Kidney glomerular epithelial cell (primary cell): ENCODE results near the gene MSH3.

ENCODE experiments used
- DNase-seq: peaks from one replicate; lab custom pipeline; 2025; lab: John Stamatoyannopoulos, UW

Gene MSH3

GRCh38 chr5:80654391-80655230 is at the start of gene MSH3, which contains the start of gene DHFR:
MSH3 (plus strand) TSS chr5:80654652; CDS start chr5:80654728, 76 bp downstream.
DHFR (minus strand) TSS chr5:80654983; CDS start chr5:80654489, 494 bp downstream.
- peak; percentile 92 for DNase-seq

DNA sequence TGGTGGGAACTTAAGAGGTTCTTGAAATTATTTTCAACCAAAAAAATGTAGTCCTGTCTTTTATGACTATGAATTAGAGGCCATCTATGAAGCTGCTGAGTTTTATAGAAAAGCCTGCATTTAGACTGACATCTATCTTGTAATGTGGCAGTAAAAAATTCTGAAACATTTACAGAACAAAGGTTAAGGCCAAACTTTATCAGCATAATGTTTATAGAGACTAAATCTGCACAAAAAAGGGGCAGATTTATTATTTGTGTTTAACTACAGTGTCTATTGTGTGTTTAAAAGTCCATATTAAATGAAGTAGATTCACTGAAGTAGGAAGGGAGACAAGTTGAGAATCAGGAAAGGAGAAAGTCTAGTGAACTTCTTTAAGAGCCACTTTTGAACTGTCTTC is 47.1 kb upstream of the MSH3 start:
- DNase-seq, result no peak

DNA sequence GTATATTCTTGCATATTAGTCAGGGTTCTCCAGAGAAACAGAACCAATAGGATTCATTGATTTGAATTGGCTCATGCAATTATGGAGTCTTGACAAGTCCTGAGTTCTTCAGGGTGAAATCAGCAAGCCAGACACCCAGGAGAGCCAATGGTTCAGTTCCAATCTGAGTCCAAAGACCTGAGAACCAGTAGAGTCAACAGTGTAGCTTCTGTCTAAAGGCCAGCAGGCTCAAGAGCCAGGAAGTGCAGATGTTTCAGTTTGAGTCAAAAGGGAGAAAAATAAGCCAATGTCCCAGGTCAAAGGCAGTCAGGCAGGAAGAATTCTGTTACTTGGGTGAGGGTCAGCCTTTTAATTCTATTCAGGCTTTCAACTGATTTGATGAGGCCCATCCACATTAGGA is 46.6 kb upstream of the MSH3 start:
- DNase-seq, result no peak

- no peak for DNase-seq
These were observed 45.7 kb upstream of the MSH3 start for GRCh38 chr5:80608731-80609130.

- DNase-seq, result no peak
These were observed 44.8 kb upstream of the MSH3 start for GRCh38 chr5:80609692-80610091.

- no peak for DNase-seq
These were observed 39.1 kb upstream of the MSH3 start for GRCh38 chr5:80615266-80615914.

- DNase-seq, result no peak
These were observed 36.0 kb upstream of the MSH3 start for GRCh38 chr5:80618438-80618837.

GRCh38 chr5:80619086-80619485 is 35.4 kb upstream of the MSH3 start:
- DNase-seq, result no peak

- no peak for DNase-seq
These were observed 34.2 kb upstream of the MSH3 start for GRCh38 chr5:80620211-80620610.

- DNase-seq, result no peak
These were observed 31.7 kb upstream of the MSH3 start for GRCh38 chr5:80622756-80623155.

GRCh38 chr5:80623999-80624398 is 30.5 kb upstream of the MSH3 start:
- no peak for DNase-seq

DNA sequence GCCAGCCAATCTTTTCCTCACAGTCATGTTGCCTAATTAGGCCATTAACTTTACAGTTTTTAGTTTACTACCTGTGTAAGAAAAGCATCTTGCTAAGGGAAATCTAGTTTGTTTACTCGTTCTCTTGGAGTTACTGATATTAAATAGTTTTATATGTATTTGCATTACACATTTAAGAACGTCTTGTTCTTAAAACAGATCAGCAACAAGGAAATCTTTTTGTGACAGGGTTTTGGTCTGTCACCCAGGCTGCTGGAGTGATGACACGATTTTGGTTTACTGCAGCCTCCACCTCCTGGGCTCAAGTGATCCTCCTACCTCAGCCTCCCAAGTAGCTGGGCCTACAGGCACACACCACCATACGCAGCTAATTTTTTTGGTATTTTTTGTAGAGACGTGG is 29.2 kb upstream of the MSH3 start:
- no peak for DNase-seq

DNA sequence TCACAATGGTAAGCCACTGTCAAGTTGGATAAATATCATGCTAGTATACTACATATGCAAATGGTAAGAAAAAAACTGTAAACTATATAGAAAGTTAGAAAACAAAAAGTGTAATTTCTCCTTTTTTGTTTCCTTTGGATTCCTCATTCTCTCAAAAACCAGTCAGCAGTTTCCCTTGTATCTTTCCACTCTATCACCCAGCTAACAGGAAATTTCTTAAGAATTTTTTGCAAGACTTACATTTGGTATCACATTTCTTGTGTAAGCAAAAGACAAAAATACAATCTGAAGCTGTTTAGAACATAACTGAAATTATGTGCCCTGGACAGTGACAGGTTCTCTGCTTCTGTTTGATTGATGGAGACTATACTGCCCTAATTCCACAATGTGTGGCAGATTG is 25.2 kb upstream of the MSH3 start:
- DNase-seq, result no peak

GRCh38 chr5:80631278-80632259 is 22.9 kb upstream of the MSH3 start:
- DNase-seq, result no peak

GRCh38 chr5:80632700-80633099 is 21.8 kb upstream of the MSH3 start:
- DNase-seq, result no peak

GRCh38 chr5:80634193-80634592 is 20.3 kb upstream of the MSH3 start:
- DNase-seq, result no peak

GRCh38 chr5:80641353-80641752 is 13.1 kb upstream of the MSH3 start:
- DNase-seq, result no peak

DNA sequence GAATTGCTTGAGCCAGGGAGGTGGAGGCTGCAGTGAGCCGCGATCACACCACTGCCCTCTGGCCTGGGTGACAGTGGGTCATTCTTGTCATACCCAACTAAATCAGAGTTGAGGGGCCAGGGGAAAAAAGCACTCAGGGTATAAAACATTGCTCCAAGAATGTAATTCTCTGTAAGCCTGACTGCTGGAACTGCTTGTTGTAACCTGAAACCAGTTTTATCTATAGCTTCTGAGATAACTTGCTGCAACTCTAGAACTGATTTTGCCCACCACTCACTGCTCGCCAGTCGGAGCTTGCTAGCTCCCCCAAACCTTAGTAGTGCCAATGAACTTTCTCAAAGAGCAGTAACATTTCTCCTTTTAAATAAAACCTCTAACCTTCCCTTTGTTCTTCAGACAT is 9.6 kb upstream of the MSH3 start:
- no peak for DNase-seq

DNA sequence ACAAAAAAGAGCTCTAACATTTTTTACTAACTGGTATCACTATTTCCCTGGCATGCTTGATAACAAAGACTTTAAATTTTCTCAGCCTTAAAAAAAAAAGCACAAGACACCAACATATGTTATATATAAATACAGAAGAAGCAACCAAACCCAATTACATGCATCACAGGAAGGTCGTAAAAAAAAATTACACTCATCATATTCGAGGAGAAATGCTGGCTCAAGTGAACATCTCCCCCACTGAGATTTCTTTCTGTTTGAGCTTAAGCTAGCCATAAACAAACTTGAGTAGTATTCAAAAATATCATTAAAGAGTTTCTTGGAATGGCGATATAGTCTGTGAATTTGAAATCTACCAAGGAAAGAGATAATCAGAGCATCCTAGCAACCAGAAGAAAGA is 7.5 kb upstream of the MSH3 start:
- no peak for DNase-seq

- no peak for DNase-seq
These were observed 950 bp upstream of the MSH3 start for GRCh38 chr5:80653502-80653901.

DNA sequence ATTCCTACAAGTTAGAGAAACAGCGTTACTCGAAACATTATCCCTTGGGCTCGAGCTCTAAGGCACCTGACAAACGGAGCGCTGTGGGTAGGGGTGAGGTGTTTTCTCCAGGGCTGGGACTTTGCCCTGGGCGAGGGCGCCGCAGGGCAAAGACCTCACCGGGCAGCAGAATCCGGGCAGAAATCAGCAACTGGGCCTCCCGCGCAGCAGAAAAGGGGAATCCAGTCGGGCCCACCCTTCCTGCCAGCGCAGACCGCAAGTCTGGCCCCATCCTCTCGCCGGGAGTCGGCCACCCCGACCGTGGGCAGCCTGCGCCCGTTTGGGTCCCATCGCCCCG is 430 bp upstream of the MSH3 start:
- no peak for DNase-seq

DNA sequence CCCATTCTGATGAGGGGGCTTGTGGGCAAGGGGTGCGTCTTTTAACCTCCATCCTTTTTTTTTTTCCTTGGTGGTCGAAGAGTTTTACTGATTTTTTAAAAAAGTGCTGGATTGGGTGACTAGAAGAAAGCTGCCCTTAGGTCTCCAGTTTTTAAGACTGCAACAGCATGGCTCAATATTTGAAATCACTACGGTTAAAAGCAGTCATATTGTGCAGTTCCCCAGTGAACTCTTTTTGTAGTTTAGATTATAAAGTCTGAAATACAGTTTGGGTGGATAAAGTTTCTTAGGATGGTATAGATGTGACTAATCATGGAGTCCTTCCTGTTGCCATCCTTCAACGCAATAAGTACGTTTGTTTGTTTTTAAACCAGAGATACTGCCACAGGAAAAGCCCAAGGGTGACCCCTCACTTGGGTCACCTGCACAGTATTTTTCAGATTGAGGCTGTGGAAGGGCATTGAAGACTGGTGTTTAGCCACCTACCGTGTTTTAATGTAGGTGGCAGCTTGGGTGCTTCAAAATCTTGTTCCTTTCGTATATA is 851 bp downstream of the MSH3 start:
- no peak for DNase-seq
